ENCODE measurements around the gene SQSTM1. TPM values are rescaled to one million over a fixed set of nuclear protein-coding genes. Genes with fewer than 3 reads are reported as not detected.
"Not testable (repeated sequence)": the region's sequence is repeated elsewhere in the genome, so short reads cannot be mapped to it uniquely, and the experiment has no call there.

The SQSTM1 gene
- total and polyA plus RNA-seq, 5 donors from 2014 or later, result 219 to 615 (median 240) TPM

- Mint-ChIP-seq H3K4me1 (no peaks in the 10 kb centered on the region), H3K27ac (no peak overlapping the region), H3K27me3 (no peaks in the 10 kb centered on the region), H3K36me3 (peaks cover 7% of the 10 kb centered on the region), H3K9me3 (no peaks in the 10 kb centered on the region), H3K4me3 (no peak overlapping the region)
- ATAC-seq (ENCODE audit: low read depth in 2 of 2) (no peak), DNase-seq (peak in 1 of 3 donors; percentile 17)
- H3K27me3 ChIP-seq (ENCODE audit: control insufficient read depth, insufficient read depth, low read length), result no peaks in the 10 kb centered on the region
- H3K27ac ChIP-seq (ENCODE audit: insufficient read depth, low read length, poor library complexity, severe bottlenecking), result no peak overlapping the region
- H3K4me1 ChIP-seq (ENCODE audit: control insufficient read depth, insufficient read depth, low read length, poor library complexity, severe bottlenecking), result no peaks in the 10 kb centered on the region
- H3K9me3 ChIP-seq (ENCODE audit: control insufficient read depth in 2 of 2, low read length in 2 of 2), result no peaks in the 10 kb centered on the region
- peaks cover 27% of the 10 kb centered on the region for H3K36me3 ChIP-seq (ENCODE audit: control insufficient read depth, insufficient read depth, low read length)
- H3K4me3 ChIP-seq (ENCODE audit: low read depth, low read length), result no peak overlapping the region
Observed at GRCh38 chr5:179870403-179870903, 49.7 kb downstream of the SQSTM1 start.

- H3K4me3 ChIP-seq (ENCODE audit: low read depth, low read length), result no peak overlapping the region
- H3K4me1 Mint-ChIP-seq, result no peaks in the 10 kb centered on the region
- no peaks in the 10 kb centered on the region for H3K9me3 Mint-ChIP-seq
- H3K27ac ChIP-seq (ENCODE audit: insufficient read depth, low read length, poor library complexity, severe bottlenecking), result no peak overlapping the region
- peaks cover 7% of the 10 kb centered on the region for H3K36me3 Mint-ChIP-seq
- H3K4me3 Mint-ChIP-seq, result no peak overlapping the region
- H3K27me3 ChIP-seq (ENCODE audit: control insufficient read depth, insufficient read depth, low read length), result no peaks in the 10 kb centered on the region
- H3K9me3 ChIP-seq (ENCODE audit: control insufficient read depth in 2 of 2, low read length in 2 of 2), result no peaks in the 10 kb centered on the region
- DNase-seq, result no peak
- peaks cover 27% of the 10 kb centered on the region for H3K36me3 ChIP-seq (ENCODE audit: control insufficient read depth, insufficient read depth, low read length)
- no peaks in the 10 kb centered on the region for H3K27me3 Mint-ChIP-seq
- H3K4me1 ChIP-seq (ENCODE audit: control insufficient read depth, insufficient read depth, low read length, poor library complexity, severe bottlenecking), result no peaks in the 10 kb centered on the region
- no peak for ATAC-seq (ENCODE audit: low read depth in 2 of 2)
- peak overlapping the region in 1 of 3 donors; percentile 52 for H3K27ac Mint-ChIP-seq
Observed at GRCh38 chr5:179870952-179871351, 50.2 kb downstream of the SQSTM1 start.

- Mint-ChIP-seq H3K27ac (peak overlapping the region in 1 of 3 donors; percentile 52), H3K36me3 (peaks cover 12% of the 10 kb centered on the region)
- peaks cover 31% of the 10 kb centered on the region for H3K36me3 ChIP-seq (ENCODE audit: control insufficient read depth, insufficient read depth, low read length)
- H3K9me3 ChIP-seq (ENCODE audit: control insufficient read depth in 2 of 2, low read length in 2 of 2); H3K27me3 Mint-ChIP-seq; DNase-seq; H3K27me3 ChIP-seq (ENCODE audit: control insufficient read depth, insufficient read depth, low read length); H3K27ac ChIP-seq (ENCODE audit: insufficient read depth, low read length, poor library complexity, severe bottlenecking); H3K4me3 Mint-ChIP-seq; H3K4me3 ChIP-seq (ENCODE audit: low read depth, low read length); H3K4me1 Mint-ChIP-seq; H3K4me1 ChIP-seq (ENCODE audit: control insufficient read depth, insufficient read depth, low read length, poor library complexity, severe bottlenecking); ATAC-seq (ENCODE audit: low read depth in 2 of 2); H3K9me3 Mint-ChIP-seq: not testable (repeated sequence)
Observed at GRCh38 chr5:179871533-179871932, 50.8 kb downstream of the SQSTM1 start.

- H3K36me3 Mint-ChIP-seq, result peaks cover 12% of the 10 kb centered on the region
- no peaks in the 10 kb centered on the region for H3K27me3 Mint-ChIP-seq
- H3K36me3 ChIP-seq (ENCODE audit: control insufficient read depth, insufficient read depth, low read length), result peaks cover 32% of the 10 kb centered on the region
- no peaks in the 10 kb centered on the region for H3K4me1 ChIP-seq (ENCODE audit: control insufficient read depth, insufficient read depth, low read length, poor library complexity, severe bottlenecking)
- H3K27me3 ChIP-seq (ENCODE audit: control insufficient read depth, insufficient read depth, low read length), result no peaks in the 10 kb centered on the region
- H3K27ac Mint-ChIP-seq, result no peak overlapping the region
- H3K9me3 Mint-ChIP-seq, result no peaks in the 10 kb centered on the region
- H3K4me1 Mint-ChIP-seq, result no peaks in the 10 kb centered on the region
- DNase-seq, result no peak
- no peak overlapping the region for H3K4me3 Mint-ChIP-seq
- no peak overlapping the region for H3K4me3 ChIP-seq (ENCODE audit: low read depth, low read length)
- no peak for ATAC-seq (ENCODE audit: low read depth in 2 of 2)
- H3K27ac ChIP-seq (ENCODE audit: insufficient read depth, low read length, poor library complexity, severe bottlenecking), result no peak overlapping the region
- H3K9me3 ChIP-seq (ENCODE audit: control insufficient read depth in 2 of 2, low read length in 2 of 2), result no peaks in the 10 kb centered on the region
Observed at GRCh38 chr5:179872055-179872827, 51.5 kb downstream of the SQSTM1 start.

- no peaks in the 10 kb centered on the region for H3K27me3 Mint-ChIP-seq
- no peaks in the 10 kb centered on the region for H3K27me3 ChIP-seq (ENCODE audit: control insufficient read depth, insufficient read depth, low read length)
- H3K36me3 Mint-ChIP-seq, result peaks cover 16% of the 10 kb centered on the region
- H3K27ac Mint-ChIP-seq, result no peak overlapping the region
- ATAC-seq (ENCODE audit: low read depth in 2 of 2) (no peak), DNase-seq (no peak)
- H3K36me3 ChIP-seq (ENCODE audit: control insufficient read depth, insufficient read depth, low read length), result peaks cover 32% of the 10 kb centered on the region
- no peak overlapping the region for H3K27ac ChIP-seq (ENCODE audit: insufficient read depth, low read length, poor library complexity, severe bottlenecking)
- no peak overlapping the region for H3K4me3 ChIP-seq (ENCODE audit: low read depth, low read length)
- H3K4me1 ChIP-seq (ENCODE audit: control insufficient read depth, insufficient read depth, low read length, poor library complexity, severe bottlenecking), result no peaks in the 10 kb centered on the region
- no peak overlapping the region for H3K4me3 Mint-ChIP-seq
- no peaks in the 10 kb centered on the region for H3K4me1 Mint-ChIP-seq
- no peaks in the 10 kb centered on the region for H3K9me3 Mint-ChIP-seq
- H3K9me3 ChIP-seq (ENCODE audit: control insufficient read depth in 2 of 2, low read length in 2 of 2), result no peaks in the 10 kb centered on the region
Observed at GRCh38 chr5:179872828-179873575, 52.3 kb downstream of the SQSTM1 start.

GRCh38 chr5:179873588-179874110 is 52.9 kb downstream of the SQSTM1 start:
- Mint-ChIP-seq H3K27me3 (no peaks in the 10 kb centered on the region), H3K9me3 (no peaks in the 10 kb centered on the region), H3K36me3 (peaks cover 17% of the 10 kb centered on the region), H3K4me1 (no peaks in the 10 kb centered on the region), H3K4me3 (no peak overlapping the region), H3K27ac (no peak overlapping the region)
- Histone ChIP-seq H3K27ac (ENCODE audit: insufficient read depth, low read length, poor library complexity, severe bottlenecking) (no peak overlapping the region), H3K4me3 (ENCODE audit: low read depth, low read length) (no peak overlapping the region), H3K9me3 (ENCODE audit: control insufficient read depth in 2 of 2, low read length in 2 of 2) (no peaks in the 10 kb centered on the region), H3K4me1 (ENCODE audit: control insufficient read depth, insufficient read depth, low read length, poor library complexity, severe bottlenecking) (no peaks in the 10 kb centered on the region), H3K27me3 (ENCODE audit: control insufficient read depth, insufficient read depth, low read length) (no peaks in the 10 kb centered on the region), H3K36me3 (ENCODE audit: control insufficient read depth, insufficient read depth, low read length) (peaks cover 32% of the 10 kb centered on the region)
- ATAC-seq (ENCODE audit: low read depth in 2 of 2) (no peak), DNase-seq (no peak)

DNA sequence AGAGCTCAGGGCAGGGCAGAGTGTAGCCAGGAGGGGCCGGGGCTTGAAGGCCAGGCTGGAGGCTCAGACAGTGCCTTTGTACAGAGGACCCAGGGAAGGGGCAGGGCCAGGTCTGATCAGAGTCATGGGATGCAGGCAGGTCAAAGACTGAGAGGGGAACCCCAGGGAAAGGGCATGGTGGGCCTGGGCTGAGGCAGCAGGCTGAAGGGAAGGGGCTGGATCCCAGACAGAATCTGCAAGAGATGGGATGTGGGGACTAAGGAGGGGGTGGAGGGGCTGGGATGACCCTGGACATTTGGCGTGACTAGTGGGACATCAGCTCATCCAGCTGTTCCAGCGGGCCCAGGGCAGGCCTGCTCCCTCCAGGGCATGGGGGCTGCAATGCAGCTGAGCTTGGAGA is 53.4 kb downstream of the SQSTM1 start:
- Mint-ChIP-seq H3K27me3 (no peaks in the 10 kb centered on the region), H3K9me3 (no peaks in the 10 kb centered on the region)

More for the DNA sequence above, 53.4 kb downstream of the SQSTM1 start:
- H3K27ac ChIP-seq (ENCODE audit: insufficient read depth, low read length, poor library complexity, severe bottlenecking), result no peak overlapping the region
- Mint-ChIP-seq H3K36me3 (peaks cover 17% of the 10 kb centered on the region), H3K4me3 (no peak overlapping the region), H3K27ac (no peak overlapping the region), H3K4me1 (no peaks in the 10 kb centered on the region)
- ATAC-seq (ENCODE audit: low read depth in 2 of 2), result no peak
- DNase-seq, result no peak
- no peaks in the 10 kb centered on the region for H3K9me3 ChIP-seq (ENCODE audit: control insufficient read depth in 2 of 2, low read length in 2 of 2)
- no peaks in the 10 kb centered on the region for H3K27me3 ChIP-seq (ENCODE audit: control insufficient read depth, insufficient read depth, low read length)
- no peak overlapping the region for H3K4me3 ChIP-seq (ENCODE audit: low read depth, low read length)
- peaks cover 32% of the 10 kb centered on the region for H3K36me3 ChIP-seq (ENCODE audit: control insufficient read depth, insufficient read depth, low read length)
- no peaks in the 10 kb centered on the region for H3K4me1 ChIP-seq (ENCODE audit: control insufficient read depth, insufficient read depth, low read length, poor library complexity, severe bottlenecking)
